Choroid plexus epithelial cell (primary cell): ENCODE data around the gene RASSF8.

Experiments used
- DNase-seq: peaks from one replicate; pipeline ENCODE4 v3.0.0-alpha.2; 2010; ENCODE audit warnings: low read depth
- H3K4me3 ChIP-seq: 2 replicates; pipeline ENCODE4 v1.5.1; 2011; ENCODE audit warnings: low read depth, mild to moderate bottlenecking, control low read depth, low read length, moderate library complexity
- TF ChIP-seq, protein P1 (sequence below): conservative IDR thresholded peaks from 2 replicates; pipeline ENCODE4 v1.5.1; 2011; ENCODE audit warnings: low read depth, mild to moderate bottlenecking, control low read depth, inconsistent platforms, low read length, moderate library complexity

Gene RASSF8

DNA sequence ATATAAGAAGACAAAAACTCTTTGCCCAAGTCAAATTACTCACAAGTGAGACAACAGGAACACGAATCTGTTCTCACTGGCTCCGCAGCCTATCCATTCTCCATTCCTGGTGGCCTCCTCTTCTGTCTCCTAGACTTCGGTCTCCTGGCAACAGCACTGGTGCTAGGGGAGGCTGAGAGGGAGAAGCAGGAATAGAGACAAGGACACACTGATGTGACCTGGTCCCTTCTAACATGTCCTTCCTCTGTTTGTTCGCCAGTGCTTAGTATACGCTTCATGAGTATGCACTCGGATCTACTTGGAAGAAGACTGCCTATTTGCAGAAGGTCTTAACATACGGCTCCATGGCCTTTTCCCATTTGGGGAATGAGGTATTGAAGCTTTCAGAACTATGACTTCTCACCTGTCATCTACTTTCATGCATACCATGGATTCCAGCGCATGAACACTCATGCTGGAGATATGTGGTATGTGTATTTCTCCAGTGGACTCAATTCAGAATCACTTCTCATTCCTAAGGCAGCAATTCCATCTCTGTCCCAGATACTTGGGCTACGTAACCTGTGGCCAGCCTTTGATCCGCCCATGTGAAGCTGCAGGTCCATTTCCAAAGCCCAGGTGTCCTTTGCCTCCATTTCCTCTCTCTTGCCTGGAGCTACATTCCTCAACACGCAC lies 132.5 kb downstream of the RASSF8 start:
- no peak overlapping the region for H3K4me3 ChIP-seq
- TF ChIP-seq, protein P1, sequence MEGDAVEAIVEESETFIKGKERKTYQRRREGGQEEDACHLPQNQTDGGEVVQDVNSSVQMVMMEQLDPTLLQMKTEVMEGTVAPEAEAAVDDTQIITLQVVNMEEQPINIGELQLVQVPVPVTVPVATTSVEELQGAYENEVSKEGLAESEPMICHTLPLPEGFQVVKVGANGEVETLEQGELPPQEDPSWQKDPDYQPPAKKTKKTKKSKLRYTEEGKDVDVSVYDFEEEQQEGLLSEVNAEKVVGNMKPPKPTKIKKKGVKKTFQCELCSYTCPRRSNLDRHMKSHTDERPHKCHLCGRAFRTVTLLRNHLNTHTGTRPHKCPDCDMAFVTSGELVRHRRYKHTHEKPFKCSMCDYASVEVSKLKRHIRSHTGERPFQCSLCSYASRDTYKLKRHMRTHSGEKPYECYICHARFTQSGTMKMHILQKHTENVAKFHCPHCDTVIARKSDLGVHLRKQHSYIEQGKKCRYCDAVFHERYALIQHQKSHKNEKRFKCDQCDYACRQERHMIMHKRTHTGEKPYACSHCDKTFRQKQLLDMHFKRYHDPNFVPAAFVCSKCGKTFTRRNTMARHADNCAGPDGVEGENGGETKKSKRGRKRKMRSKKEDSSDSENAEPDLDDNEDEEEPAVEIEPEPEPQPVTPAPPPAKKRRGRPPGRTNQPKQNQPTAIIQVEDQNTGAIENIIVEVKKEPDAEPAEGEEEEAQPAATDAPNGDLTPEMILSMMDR, result no peak
- peak; percentile 46 for DNase-seq

DNA sequence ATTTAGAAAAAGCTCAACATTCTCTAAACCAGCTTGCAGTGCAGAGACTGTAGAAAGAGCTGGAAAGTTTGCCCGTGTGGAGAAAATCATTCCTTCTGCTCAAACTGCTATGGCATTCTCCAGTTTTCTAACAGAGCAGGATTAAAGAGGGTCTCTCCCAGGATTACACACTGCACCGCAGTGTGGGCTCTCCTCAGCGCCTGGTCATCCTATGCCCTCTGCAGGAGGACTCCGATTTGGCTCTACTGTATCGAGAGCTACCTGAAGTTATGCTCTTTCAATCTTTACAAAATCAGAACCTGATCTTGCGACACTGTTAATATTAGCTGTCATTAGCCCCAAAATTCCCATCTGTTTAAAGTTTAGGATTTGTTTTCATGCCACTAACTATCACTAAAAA lies 133.3 kb downstream of the RASSF8 start:
- H3K4me3 ChIP-seq, result no peak overlapping the region
- DNase-seq, result peak; percentile 55
- TF ChIP-seq, protein P1, result peak; percentile 69

DNA sequence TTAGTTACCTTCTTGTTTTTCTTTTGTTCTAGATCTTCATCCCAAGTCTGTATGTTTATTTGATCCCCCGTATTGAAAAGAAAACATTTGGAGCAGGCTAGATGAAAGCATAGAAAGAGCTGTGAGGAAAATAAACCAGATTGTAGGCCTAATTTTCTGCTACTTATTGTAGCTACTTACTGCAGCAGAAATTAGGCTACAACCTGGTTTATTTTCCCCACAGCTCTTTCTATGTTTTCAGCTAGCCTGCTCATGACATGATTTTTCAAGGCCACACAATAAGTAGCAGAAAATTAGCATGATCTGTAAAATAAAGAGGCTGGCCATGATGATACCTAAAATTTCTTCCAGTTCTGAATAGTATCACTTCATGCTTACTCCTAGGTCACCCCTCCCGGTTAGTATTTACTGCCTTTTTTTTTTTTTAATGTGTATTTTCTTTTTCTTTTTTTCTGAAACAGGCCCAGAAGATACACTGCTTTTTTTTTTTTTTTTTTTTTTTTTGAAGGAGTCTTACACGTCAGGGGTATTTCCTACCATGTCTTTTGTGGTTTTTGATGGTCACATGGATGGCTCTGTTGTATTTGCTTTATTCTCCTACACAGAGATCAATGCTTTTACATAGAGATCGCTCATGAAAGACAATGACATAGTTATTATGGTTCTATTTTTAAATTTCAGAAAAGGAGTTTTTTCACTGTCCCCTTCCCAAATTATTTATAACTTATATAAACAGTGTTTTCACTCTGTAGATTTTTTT lies 134.0 kb downstream of the RASSF8 start:
- H3K4me3 ChIP-seq, result no peak overlapping the region
- TF ChIP-seq, protein P1, result no peak
- DNase-seq, result peak; percentile 83

DNA sequence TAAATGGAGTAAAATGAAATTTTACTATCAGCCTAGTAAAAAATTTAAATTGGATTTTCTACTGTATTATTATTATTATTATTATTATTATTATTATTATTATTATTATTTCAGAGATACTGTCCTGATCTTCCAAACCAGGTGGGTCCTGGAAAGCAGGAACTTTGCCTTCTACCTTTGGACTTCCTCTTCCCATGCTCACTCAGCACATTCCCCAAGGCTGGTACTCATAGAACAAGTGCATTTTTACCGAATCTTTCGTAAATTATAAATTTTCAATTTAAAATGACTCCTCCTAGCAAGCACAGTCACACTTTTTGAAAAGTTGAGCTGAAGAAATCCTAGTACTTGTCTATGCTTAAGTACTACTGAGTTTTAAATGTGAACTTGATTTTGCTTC lies 136.7 kb downstream of the RASSF8 start:
- TF ChIP-seq, protein P1, result no peak
- DNase-seq, result no peak
- no peak overlapping the region for H3K4me3 ChIP-seq

DNA sequence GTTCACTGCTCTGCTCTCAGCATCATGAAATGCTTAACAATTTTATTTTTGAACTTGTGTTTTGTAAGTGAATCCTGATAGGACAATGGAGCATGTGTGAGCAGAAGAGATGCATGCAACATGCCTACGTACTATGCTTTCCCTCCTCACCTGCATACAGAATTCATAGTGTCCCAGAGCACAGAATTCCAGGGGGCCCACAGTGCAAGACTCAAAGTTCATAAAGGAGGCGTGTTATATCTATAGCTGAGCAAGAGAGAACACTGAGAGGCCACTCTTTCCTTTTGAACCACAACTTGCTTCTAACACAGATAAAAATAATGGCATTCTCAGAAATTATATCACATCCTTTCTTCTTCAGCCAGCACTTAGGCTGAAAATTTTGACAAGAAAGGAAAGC lies 137.6 kb downstream of the RASSF8 start:
- H3K4me3 ChIP-seq, result no peak overlapping the region
- DNase-seq, result no peak
- TF ChIP-seq, protein P1, result no peak

DNA sequence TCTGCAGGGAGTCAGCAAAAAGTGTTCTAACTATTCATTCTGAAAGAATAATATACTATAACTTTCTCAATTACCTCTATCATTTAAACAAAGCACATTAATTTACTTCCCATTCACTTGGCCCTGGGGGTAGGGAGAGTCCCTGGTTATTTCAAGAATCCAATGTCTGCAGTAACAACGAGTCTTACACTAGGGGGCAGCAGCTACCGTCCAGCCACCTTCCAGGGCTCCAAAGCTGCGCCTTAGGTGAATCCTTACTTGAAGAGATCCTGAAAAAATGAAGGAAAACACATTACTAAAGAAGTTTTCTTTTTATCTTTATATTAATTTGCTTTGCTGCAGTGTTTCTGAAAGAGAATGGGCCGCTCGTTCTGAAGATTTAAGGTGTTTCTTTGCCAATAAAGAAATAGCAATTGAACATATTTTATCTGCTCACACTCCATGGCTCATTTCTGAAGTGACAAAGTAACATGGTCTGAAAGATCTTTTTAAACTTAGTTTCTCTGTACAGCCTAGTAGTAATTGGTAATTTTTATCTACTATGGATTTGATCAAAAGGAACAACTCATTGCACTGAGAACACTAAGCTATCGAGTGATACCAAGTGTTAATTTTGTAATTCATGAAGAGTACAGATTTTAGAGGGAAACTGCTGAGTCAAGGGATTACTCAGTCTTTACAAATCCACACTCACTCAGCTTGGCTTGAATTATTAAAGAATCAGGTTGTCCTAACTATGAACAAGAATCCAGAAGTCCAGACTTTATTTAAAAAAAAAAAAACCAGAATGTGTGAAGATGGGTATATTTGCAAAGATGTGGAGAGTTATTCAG lies 138.8 kb downstream of the RASSF8 start:
- no peak overlapping the region for H3K4me3 ChIP-seq
- TF ChIP-seq, protein P1, result peak; percentile 98
- peak; percentile 87 for DNase-seq
